GM12878 (cell line): ENCODE measurements around the gene SMIM22. TPM values are rescaled to one million over a fixed set of nuclear protein-coding genes. Genes with fewer than 3 reads are reported as not detected.

Experiments
- ATAC-seq: fragments of 200-7000 bp; cut with Tn5 transposase; 3 replicates; pipeline ENCODE4 v1.9.1; 2020; ENCODE audit warnings: mild to moderate bottlenecking, moderate library complexity
- BruUV-seq: library from RNA; stranded (reverse); fragments of 400-500 nt; replicated peaks from 2 replicates; lab custom pipeline; 2021; lab: Mats Ljungman, UMichigan
- CTCF ChIA-PET: fragments of 300-600 bp; sonication (Branson Sonifier 250); formaldehyde crosslinking; extraction: SDS; loops from one replicate; lab custom pipeline; 2021; ENCODE audit warnings: inconsistent platforms; lab: Yijun Ruan, JAX
- POLR2A ChIA-PET: fragments of 350-600 bp; formaldehyde crosslinking; extraction: SDS; loops from one replicate; lab custom pipeline; 2021; ENCODE audit warnings: inconsistent platforms; lab: Charles Lee
- RAD21 ChIA-PET: fragments of 300-600 bp; sonication (Branson Sonifier 250); formaldehyde crosslinking; loops from one replicate; lab custom pipeline; 2023; ENCODE audit warnings: antibody characterized with exemption; ENCODE audit not compliant: unreplicated experiment; lab: Charles Lee
- SMC1A ChIA-PET: fragments of 300-600 bp; sonication (Branson Sonifier 250); formaldehyde crosslinking; loops from one replicate; lab custom pipeline; 2023; ENCODE audit not compliant: unreplicated experiment, uncharacterized antibody; lab: Charles Lee
- DNase-seq: peaks from one replicate; pipeline ENCODE4 v3.0.0-alpha.2; 2011; ENCODE audit warnings: low read depth, low spot score
- FAIRE-seq: peaks from 3 replicates; lab custom pipeline; 2011; peaks lifted over from hg19 to GRCh38; lab: Jason Lieb, UNC
- H2AFZ ChIP-seq: 2 replicates; pipeline ENCODE4 v1.6.0; 2011; ENCODE audit warnings: low read depth, low read length, control low read depth; ENCODE audit not compliant: control insufficient read depth
- H3K27ac ChIP-seq: 2 replicates; pipeline ENCODE4 v1.5.1; 2011; ENCODE audit warnings: control low read depth; ENCODE audit not compliant: control insufficient read depth, insufficient read depth
- H3K27me3 ChIP-seq, 2 experiments: replicated peaks in 1 of 2; 2 replicates each; pipeline versions ENCODE4 v1.6.0 to v1.6.1; 2011; ENCODE audit warnings: low read length in 1 of 2; ENCODE audit not compliant: control insufficient read depth in 2 of 2, insufficient read depth in 2 of 2
- H3K36me3 ChIP-seq, 2 experiments: 2 replicates each; pipeline ENCODE4 v1.5.1; 2011; ENCODE audit warnings: low read length in 1 of 2; ENCODE audit not compliant: control insufficient read depth in 2 of 2, insufficient read depth in 2 of 2
- H3K4me1 ChIP-seq: 2 replicates; pipeline ENCODE4 v1.6.1; 2011; ENCODE audit warnings: mild to moderate bottlenecking, low read length, moderate library complexity, mixed read lengths; ENCODE audit not compliant: control insufficient read depth, insufficient read depth
- H3K4me2 ChIP-seq: 2 replicates; pipeline ENCODE4 v1.6.0; 2011; ENCODE audit warnings: control low read depth; ENCODE audit not compliant: control insufficient read depth, insufficient read depth
- H3K4me3 ChIP-seq: fragments of 200-600 bp; sonication (generic); 2 replicates; pipeline ENCODE4 v1.5.1; 2016
- H3K79me2 ChIP-seq: 2 replicates; pipeline ENCODE4 v1.6.0; 2011; ENCODE audit warnings: low read length; ENCODE audit not compliant: control insufficient read depth, insufficient read depth
- H3K9ac ChIP-seq: 2 replicates; pipeline ENCODE4 v1.8.0; 2011; ENCODE audit warnings: low read length, control low read depth, mixed read lengths; ENCODE audit not compliant: control insufficient read depth, insufficient read depth
- H3K9me3 ChIP-seq: replicated peaks from 3 replicates; pipeline ENCODE4 v1.5.1; 2011; ENCODE audit warnings: mild to moderate bottlenecking, low read length; ENCODE audit not compliant: control insufficient read depth, insufficient read depth
- H4K20me1 ChIP-seq: 2 replicates; pipeline ENCODE4 v1.6.0; 2011; ENCODE audit not compliant: control insufficient read depth, insufficient read depth
- ATF7 ChIP-seq: fragments of 450-650 bp; IDR thresholded peaks from 2 replicates; pipeline ENCODE4 v1.6.1; 2016; ENCODE audit warnings: low read depth, mild to moderate bottlenecking
- CEBPZ ChIP-seq: fragments of 150-350 bp; IDR thresholded peaks from 2 replicates; pipeline ENCODE4 v1.6.1; 2016; ENCODE audit warnings: low read depth, low read length
- CREB1 ChIP-seq: IDR thresholded peaks from 2 replicates; pipeline ENCODE4 v1.6.1; 2012; ENCODE audit warnings: low read depth, mild to moderate bottlenecking, inconsistent platforms
- CREM ChIP-seq: IDR thresholded peaks from 2 replicates; pipeline ENCODE4 v1.6.1; 2014; ENCODE audit warnings: antibody characterized with exemption, low read depth
- EED ChIP-seq: sonication (generic); IDR thresholded peaks from 2 replicates; pipeline ENCODE4 v1.6.1; 2016; ENCODE audit warnings: antibody characterized with exemption, low read depth
- EP300 ChIP-seq, 2 experiments: fragments of 150-350 bp in 1 of 2; IDR thresholded peaks; 2 replicates each; pipeline ENCODE4 v1.6.1; 2011 to 2012; ENCODE audit warnings: low read depth in 2 of 2, low read length in 2 of 2, borderline replicate concordance in 1 of 2, improper control_type of control experiment in 1 of 2, inconsistent platforms in 1 of 2; ENCODE audit not compliant: control insufficient read depth in 1 of 2
- EZH2 ChIP-seq: IDR thresholded peaks from 2 replicates; pipeline ENCODE4 v1.6.1; 2012; ENCODE audit warnings: low read depth, mild to moderate bottlenecking, control low read depth, inconsistent platforms, low read length, borderline replicate concordance; ENCODE audit not compliant: control insufficient read depth
- HDAC6 ChIP-seq: fragments of 200-600 bp; sonication (generic); IDR thresholded peaks from one replicate; pipeline ENCODE4 v1.8.0; 2017; ENCODE audit warnings: antibody characterized with exemption; ENCODE audit not compliant: unreplicated experiment
- IKZF1 ChIP-seq: fragments of 450-650 bp; conservative IDR thresholded peaks from 2 replicates; pipeline ENCODE4 v1.6.1; 2017; ENCODE audit warnings: antibody characterized with exemption, mild to moderate bottlenecking
- KLF5 ChIP-seq: fragments of 450-650 bp; IDR thresholded peaks from 2 replicates; pipeline ENCODE4 v1.6.1; 2014; ENCODE audit warnings: mild to moderate bottlenecking; ENCODE audit not compliant: partially characterized antibody
- LARP7 ChIP-seq: fragments of 450-650 bp; IDR thresholded peaks from 2 replicates; pipeline ENCODE4 v1.6.1; 2017; ENCODE audit warnings: mild to moderate bottlenecking
- MAX ChIP-seq: IDR thresholded peaks from 2 replicates; pipeline ENCODE4 v1.6.1; 2012; ENCODE audit warnings: low read depth, low read length, improper control_type of control experiment
- NR2C1 ChIP-seq: fragments of 450-650 bp; IDR thresholded peaks from 2 replicates; pipeline ENCODE4 v1.6.1; 2017; ENCODE audit warnings: antibody characterized with exemption, mild to moderate bottlenecking, moderate library complexity
- PAX5 ChIP-seq: IDR thresholded peaks from 2 replicates; pipeline ENCODE4 v1.6.1; 2011; ENCODE audit warnings: low read depth, low read length, borderline replicate concordance
- RCOR1 ChIP-seq: conservative IDR thresholded peaks from 2 replicates; pipeline ENCODE4 v1.6.1; 2012; ENCODE audit warnings: low read depth, low read length, improper control_type of control experiment
- SMC3 ChIP-seq: IDR thresholded peaks from 2 replicates; pipeline ENCODE4 v1.6.1; 2011; ENCODE audit warnings: low read length, improper control_type of control experiment, borderline replicate concordance
- STAT3 ChIP-seq: IDR thresholded peaks from 2 replicates; pipeline ENCODE4 v1.6.1; 2011; ENCODE audit warnings: low read depth, low read length, improper control_type of control experiment
- TCF3 ChIP-seq: IDR thresholded peaks from 2 replicates; pipeline ENCODE4 v1.6.1; 2012; ENCODE audit warnings: low read depth, mild to moderate bottlenecking, low read length, borderline replicate concordance; ENCODE audit not compliant: insufficient read depth
- ZNF217 ChIP-seq: fragments of 450-650 bp; IDR thresholded peaks from 2 replicates; pipeline ENCODE4 v1.6.1; 2017; ENCODE audit warnings: antibody characterized with exemption, mild to moderate bottlenecking
- ZNF622 ChIP-seq: fragments of 450-650 bp; IDR thresholded peaks from 2 replicates; pipeline ENCODE4 v1.6.1; 2017; ENCODE audit warnings: mild to moderate bottlenecking, inconsistent platforms
- ZZZ3 ChIP-seq: IDR thresholded peaks from 2 replicates; pipeline ENCODE4 v1.6.1; 2011; ENCODE audit warnings: low read depth; ENCODE audit not compliant: control insufficient read depth, insufficient read length
- WGBS: methylation state at CpG from one replicate; pipeline ENCODE4 v1.1.6; 2016; ENCODE audit warnings: low lambda C conversion rate; ENCODE audit not compliant: insufficient replicate concordance, insufficient coverage; ENCODE audit errors: missing lambda C conversion rate; 5-methylcytosine and 5-hydroxymethylcytosine counted together
- in situ Hi-C: fragments of 300-500 bp; cut with MboI; formaldehyde crosslinking; loops from 9 replicates; pipeline ENCODE4 v1.14.3; 2018; ENCODE audit warnings: mixed read lengths
- intact Hi-C: fragments of 100-400 bp; cut with micrococcal nuclease; formaldehyde crosslinking; loops from one replicate; pipeline ENCODE4 v1.14.2; 2022; ENCODE audit not compliant: unreplicated experiment
- polyA plus RNA-seq, 11 experiments: library from polyadenylated mRNA; depleted of rRNA in 4 of 11; unstranded in 6 of 11; stranded (reverse) in 5 of 11; fragments of >200 nt; fragmentation: Nextera tagmentation in 4 of 11; fragmentation: Illumina TruSeq in 1 of 11; extraction: Ambion mirVana in 4 of 11; extraction: Trizol in 1 of 11; gene quantifications; 1 replicate in 1 of 11; 2 replicates in 10 of 11; pipeline versions ENCODE4 v1.2.1 to v1.2.3, GENCODE V29; 2011 to 2016; ENCODE audit warnings: inconsistent platforms in 2 of 11, missing spikeins in 2 of 11, low read depth in 1 of 11
- total RNA-seq, 4 experiments: library from RNA; depleted of rRNA in 3 of 4; stranded (reverse); fragments of >200 nt in 3 of 4; fragmentation: Illumina TruSeq in 1 of 4; extraction: Trizol in 1 of 4; gene quantifications; 2 replicates each; pipeline versions ENCODE4 v1.2.1 to v1.2.3, GENCODE V29; 2013 to 2021

SMIM22 gene
- total and polyA plus RNA-seq, 10 of the 15 experiments (the other 5 are each of a cell fraction or from before 2014, with no cell fraction given): 0.83 TPM; not detected in 9

GRCh38 chr16:4801962-4802658, 6.9 kb downstream of the SMIM22 start, which contains the start of gene ROGDI:
ROGDI (minus strand) TSS chr16:4802633; CDS start chr16:4802571, 62 bp downstream.
- FAIRE-seq (peak; percentile 93), DNase-seq (no peak), ATAC-seq (peak; percentile 65)
- intact Hi-C loops (loop anchor here (2.0 to 10.0 kb wide), 4 partner anchors 33 to 187 kb away; partner anchors contain the start of genes ANKS3, DNAAF8, SEC14L5 and UBALD1), in situ Hi-C loops (no loop called here)
- RAD21 ChIA-PET: interaction anchor here (1.1 to 2.8 kb wide), 2 partner anchors 68 to 107 kb away, joined by 4 to 18 read pairs; partner anchors contain the start of genes ANKS3 and DNAAF8
- SMC1A ChIA-PET: interaction anchor here (0.7 to 2.4 kb wide), 4 partner anchors 29 to 178 kb away, joined by 3 to 11 read pairs (median 6); partner anchors contain the start of gene DNAAF8
- H2AFZ ChIP-seq: peak within 1 kb of the TSS; percentile 66
- H3K4me2 ChIP-seq: peak within 1 kb of the TSS; percentile 97
- peaks cover 20% of the 10 kb centered on the region for H3K4me1 ChIP-seq
- BruUV-seq: no TSS peak
- peaks cover 0 to 3% of the 10 kb centered on the region in 2 experiments for H3K36me3 ChIP-seq
- WGBS: under 1% methylated on average over 34 of the region's 70 CpGs
- no peaks in the 10 kb centered on the region for H3K27me3 ChIP-seq
- H3K79me2 ChIP-seq: no peaks in the 10 kb centered on the region
- POLR2A ChIA-PET: interaction anchor here (0.5 to 1.8 kb wide), 4 partner anchors 9 to 108 kb away, joined by 3 to 5 read pairs (median 4); partner anchors contain the start of genes ANKS3, DNAAF8 and NUDT16L1
- H4K20me1 ChIP-seq: no peaks in the 10 kb centered on the region
- no peaks in the 10 kb centered on the region for H3K9me3 ChIP-seq
- peak within 1 kb of the TSS; percentile 43; the same call in 1 of the 2 replicates for H3K9ac ChIP-seq
- peak within 1 kb of the TSS; percentile 58 for H3K27ac ChIP-seq
- H3K4me3 ChIP-seq: peak within 1 kb of the TSS; percentile 72
- CTCF ChIA-PET: interaction anchor here (1.0 to 1.4 kb wide), 3 partner anchors 33 to 107 kb away, joined by 3 to 5 read pairs (median 3); partner anchors contain the start of genes ANKS3 and DNAAF8
- TF ChIP-seq HDAC6: no peak
- no peak for TF ChIP-seq RCOR1
- TF ChIP-seq EZH2: no peak
- TF ChIP-seq EP300 (IDR thresholded peaks at IDR 0.05; ENCODE audit: borderline replicate concordance in 1 of 2, control insufficient read depth in 1 of 2, low read depth in 2 of 2, low read length in 2 of 2): no peak
- no peak for TF ChIP-seq STAT3
- TF ChIP-seq PAX5: no peak
- no peak; the same call in 1 of the 2 replicates for TF ChIP-seq TCF3
- TF ChIP-seq CREM: no peak
- no peak for TF ChIP-seq KLF5
- TF ChIP-seq ZNF622: no peak
- no peak for TF ChIP-seq EED
- no peak for TF ChIP-seq CREB1
- no peak for TF ChIP-seq ZZZ3
- TF ChIP-seq ATF7: no peak
- 0 out of 2 replicates have a peak, but pooled peaks have one; percentile 11 for TF ChIP-seq NR2C1
- no peak for TF ChIP-seq CEBPZ
- no peak for TF ChIP-seq MAX
- TF ChIP-seq LARP7: peak; percentile 57; the same call in 1 of the 2 replicates
- no peak for TF ChIP-seq SMC3
- TF ChIP-seq ZNF217: no peak
- TF ChIP-seq IKZF1: peak; percentile 76
